CD4-positive, alpha-beta T cell treated with Interleukin-4 for 1 hour (primary cell): ENCODE data around the gene ZCCHC24.

Experiments used
- DNase-seq, 2 donors: peaks; one replicate each; pipeline ENCODE4 v3.0.0-alpha.2; 2020 to 2022

The ZCCHC24 gene

DNA sequence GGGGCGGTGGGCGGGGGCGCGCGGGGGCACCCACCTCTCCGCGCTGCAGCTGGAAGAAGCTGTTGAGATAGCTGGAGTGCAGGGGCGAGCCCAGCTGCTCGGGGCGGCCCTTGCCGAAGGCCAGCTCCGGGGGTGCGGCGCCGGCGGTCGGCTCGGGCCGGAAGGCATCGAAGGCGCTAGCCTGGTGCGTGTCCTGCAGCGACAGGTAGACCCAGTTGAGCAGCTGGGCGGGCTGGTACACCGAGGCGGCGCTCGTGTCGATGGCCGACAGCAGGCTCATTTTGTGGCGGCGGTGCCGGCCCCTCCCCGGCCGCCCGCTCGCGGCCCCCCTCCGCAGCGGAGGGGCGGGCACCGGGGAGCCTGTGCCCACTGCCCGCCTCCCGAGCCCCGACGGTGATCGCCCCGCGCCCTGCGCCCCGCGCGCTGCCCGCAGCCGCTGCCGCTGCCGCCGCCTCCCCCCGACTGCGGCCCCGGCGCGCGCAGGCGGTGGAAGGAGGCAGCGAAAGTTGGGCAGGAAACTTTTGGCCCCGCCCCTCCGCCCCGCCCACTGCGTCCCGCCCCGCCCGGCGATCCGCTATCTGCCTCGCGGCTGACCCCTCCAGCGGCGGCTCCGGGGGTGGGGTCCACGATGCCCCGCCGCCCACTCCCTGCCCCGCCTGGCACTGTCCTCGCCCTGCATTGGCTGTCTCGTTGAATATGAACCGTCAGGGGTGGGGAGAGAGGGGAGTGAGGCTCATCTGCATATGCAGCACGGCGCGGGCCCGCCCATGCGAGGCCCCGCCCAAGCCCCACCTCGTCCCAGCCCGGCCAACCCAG, at the start of gene ZCCHC24:
Gene ZCCHC24 (minus strand): TSS at position 464 of the 816 bp plus-strand sequence. CDS start 184 bp downstream, at position 280.
- peak; percentile 97 to 98 for DNase-seq

DNA sequence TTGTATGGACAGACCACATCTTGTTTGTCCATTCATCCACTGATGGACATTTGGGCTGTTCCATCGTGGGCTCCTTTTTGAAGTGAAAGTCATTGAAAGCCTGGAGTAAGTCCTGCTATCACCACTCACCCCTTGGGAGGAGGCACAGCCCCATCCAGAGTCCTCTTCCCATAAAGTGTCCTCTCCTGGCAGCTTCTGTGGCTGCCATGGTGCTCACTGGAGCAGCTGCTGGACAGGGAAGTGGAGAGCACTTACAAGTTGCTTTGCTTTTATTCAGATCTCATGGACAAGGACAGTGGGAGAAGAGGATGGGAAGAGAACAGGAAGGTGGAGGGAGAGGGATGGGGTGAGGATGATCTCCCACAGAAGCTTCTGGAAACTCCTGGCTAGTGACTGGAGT, 48.4 kb upstream of the ZCCHC24 start:
- no peak for DNase-seq

DNA sequence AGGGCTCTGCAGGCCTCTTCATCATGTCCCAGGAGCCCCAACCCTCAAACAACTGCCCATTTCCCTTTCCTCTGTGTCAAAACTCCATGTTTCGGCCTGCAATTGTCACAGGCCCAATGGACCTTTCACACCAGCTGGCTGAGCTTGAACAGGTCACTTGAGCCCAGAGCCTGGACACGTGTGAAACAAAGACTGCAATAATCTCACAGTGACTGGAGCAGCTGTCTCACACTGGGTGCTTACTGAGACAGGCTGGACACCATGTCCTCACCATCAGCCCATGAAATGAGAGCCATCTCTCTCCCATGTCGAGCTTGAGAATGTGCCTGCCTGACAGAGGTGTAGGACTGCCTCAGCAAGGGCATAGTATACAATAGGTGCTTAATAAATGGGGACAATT, 47.4 kb upstream of the ZCCHC24 start:
- no peak for DNase-seq

DNA sequence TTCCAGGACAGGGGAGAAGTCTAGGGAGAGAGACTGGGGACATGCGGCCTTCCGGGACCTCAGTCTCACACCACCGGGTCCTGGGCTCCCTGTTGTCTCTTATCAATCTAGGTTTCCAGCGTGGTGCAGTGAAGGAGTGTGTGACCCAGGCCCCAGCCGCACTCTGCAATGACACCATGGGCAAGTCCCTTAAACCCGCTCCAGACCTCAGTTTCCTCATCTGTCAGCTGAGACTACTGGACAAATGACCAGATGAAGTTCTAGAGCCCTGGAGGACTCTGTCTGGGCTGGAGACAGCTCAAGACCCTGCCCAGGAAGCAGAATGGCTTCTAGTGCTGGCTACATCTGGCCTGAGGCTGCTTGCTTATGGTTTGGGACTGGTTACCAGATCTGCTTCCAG, 46.8 kb upstream of the ZCCHC24 start:
- no peak for DNase-seq

DNA sequence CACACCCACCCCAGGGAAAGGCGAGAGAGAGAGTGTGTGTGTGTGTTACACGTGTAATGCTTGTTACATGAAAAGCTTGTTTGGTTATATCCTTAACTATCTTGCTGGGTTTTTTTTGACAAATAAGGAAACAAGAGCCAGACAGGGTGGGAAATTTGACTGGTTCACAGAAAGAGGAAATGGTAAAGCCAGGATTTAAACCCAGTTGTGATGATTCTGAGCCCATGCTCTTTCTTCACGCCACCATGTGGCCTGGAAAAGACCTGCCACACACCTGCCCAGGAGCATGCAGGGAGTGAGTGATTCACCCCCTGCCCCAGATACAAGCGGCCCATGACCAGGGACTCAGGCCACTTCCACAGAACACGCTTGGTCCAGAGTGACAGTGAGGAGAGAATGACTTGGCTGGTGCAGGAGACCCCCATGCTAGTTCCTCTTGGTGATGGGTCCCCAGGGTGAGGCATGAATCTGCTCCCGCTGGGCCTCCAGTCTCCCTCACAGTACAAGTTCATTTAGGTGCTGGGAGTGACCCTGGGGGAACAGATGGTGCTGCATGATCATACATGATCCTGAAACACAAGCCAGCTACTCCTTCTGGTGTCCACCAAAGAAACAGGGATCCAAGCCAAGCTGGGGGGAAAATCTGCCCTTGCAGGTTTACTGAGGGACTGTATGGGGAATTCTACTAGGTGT, 45.9 kb upstream of the ZCCHC24 start:
- no peak for DNase-seq

DNA sequence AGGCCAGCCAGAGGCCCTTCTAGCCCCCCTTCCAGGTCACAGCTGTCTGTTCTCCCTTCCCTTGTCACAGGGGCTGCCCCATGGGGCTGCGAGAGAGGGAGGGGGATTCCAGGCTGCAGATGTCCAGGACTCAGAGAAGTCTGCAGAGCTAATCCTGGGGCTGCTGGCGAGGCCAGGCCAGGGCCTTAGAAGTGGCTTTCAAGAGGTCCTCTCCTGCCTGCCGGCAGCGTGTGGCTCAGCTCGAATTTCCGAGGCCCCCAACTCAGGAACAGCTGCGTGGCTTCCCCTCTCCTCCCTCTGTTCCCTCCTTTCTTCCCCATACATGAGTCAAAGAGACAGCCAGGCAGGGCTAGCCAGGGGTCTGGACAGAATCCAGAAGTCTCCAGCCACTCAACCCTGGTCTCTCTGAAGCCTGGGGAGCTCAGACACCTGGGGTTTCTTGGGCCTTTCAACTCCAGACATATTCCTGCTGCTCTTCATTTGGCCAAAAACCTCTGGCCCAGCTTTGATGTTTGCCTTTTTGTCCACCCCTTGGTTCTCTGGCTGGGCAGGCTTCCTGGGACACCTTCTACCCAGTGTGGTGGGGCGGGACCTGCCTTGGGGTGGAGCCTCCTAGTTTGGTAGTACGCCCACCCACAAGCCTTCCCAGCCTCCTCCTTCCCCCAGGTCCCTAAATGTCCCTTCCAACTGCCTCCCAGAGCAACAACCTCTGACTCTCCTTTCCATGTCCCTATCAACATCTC, 45.1 kb upstream of the ZCCHC24 start:
- DNase-seq = no peak

DNA sequence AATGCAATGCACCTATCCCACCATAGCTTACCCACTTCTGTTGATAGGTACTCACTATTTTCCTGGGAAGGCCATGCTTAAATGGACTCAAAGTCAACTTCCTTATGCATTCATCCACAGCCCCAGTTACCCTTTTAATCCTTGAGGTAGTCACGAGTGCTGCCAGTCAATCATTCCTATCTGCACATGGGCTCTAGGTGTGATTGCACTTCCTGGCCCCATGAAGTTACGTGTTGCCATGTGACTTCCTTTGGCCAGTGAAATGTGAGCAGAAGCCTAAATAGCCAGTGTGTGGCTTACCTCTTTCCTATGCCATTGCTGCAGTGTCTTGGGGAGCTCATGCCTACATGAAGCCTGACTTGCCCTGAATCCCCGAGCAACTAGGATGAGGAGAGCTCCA, 43.4 kb upstream of the ZCCHC24 start:
- DNase-seq = no peak

DNA sequence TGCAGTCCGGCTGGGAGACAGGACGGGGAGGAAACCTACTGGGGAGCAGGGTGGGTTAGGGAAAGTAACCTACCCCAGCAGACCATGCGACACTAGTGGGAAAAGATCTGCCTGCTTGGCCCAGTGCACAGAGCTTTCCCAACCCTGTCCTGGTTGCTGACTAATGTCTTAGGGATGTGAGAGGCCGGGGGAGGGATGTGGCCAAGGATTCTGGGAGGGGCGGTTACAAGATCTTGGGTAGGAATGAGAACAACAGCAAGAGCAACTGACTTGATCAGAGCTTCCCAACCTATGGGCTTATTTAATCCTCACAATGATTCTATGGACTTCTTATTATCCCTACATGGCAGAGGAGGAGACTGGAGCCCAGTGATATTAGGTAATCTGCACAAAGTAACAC, 42.9 kb upstream of the ZCCHC24 start:
- DNase-seq = no peak

DNA sequence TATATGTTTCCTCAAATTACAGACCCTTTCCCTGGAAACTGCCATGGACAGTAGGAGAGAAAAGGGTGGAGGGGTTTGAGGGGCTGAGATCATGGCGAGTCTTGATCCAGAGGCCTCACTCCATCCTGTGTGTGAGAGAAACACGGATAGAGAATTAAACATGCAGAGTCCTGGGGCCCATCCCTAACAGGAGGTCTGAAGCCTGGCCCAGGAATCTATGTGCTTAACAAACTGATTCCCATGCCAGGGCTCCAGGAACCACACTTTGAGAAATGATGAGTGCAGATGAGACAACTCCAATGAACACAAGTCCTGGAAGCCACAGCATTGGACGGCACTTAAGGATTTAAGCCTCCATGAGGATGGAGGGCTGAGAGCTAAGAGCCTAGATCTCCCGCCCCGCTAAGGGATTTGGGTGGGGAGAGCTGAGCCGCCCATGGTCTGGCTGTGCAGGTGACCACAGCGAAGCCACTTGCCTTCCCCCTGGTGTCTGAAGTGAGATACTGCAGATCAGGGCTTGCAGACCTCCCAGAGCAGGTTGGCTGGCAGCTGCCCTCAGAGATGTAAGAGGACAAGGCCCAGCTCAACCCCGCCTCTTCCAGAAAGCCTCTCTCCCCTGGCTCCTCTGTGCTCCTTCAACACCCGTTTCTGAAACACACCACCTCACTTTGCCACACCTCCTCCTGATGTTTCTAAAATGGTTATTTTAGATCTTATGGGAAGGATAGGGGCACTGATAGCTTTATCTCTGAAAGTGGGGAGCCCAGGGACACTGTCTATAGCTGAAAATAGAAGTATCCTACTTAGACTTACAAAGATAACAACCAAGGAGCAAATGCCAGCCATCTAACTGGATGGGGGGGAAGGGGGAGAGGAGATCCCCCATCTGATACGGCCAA, 42.1 kb upstream of the ZCCHC24 start:
- DNase-seq = peak; percentile 39

DNA sequence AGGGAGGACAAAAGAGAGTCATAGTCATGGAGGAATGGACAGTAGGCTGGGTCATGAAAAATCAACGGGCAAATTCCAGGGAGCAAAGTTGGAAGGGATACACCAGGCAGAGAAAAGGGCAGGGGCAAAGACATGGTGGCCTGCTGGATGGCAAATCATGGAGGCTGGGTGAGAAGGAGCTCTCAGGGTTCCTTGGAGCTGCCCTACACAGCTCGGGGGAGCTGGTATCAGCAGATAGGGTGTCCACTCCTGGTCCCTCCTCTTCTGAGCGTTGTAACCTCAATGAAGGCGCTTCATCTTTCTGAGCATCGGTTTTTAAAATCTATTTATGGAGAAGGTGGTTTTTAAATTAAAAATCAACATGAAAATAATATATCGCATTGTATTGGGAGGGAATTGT, 39.1 kb upstream of the ZCCHC24 start:
- DNase-seq = no peak

DNA sequence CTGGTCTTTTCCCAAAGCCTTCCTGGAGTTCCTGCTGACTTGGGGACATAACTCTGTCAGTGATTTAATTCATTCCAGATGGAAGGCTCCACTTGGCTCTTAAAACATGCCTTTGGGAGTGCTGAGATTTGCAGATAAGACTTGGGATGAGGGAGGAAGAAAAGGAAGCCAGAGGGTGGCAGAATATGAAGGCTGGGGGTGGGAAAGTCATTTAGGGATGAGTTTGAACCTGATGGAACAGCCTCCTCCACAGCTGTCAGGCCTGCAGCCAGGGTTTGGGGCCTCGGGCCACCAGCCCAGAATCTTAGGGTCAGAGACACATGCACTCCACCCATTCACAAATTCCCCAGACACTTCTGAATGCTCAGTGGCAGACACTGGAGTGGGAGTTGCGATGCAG, 38.5 kb upstream of the ZCCHC24 start:
- DNase-seq = no peak

DNA sequence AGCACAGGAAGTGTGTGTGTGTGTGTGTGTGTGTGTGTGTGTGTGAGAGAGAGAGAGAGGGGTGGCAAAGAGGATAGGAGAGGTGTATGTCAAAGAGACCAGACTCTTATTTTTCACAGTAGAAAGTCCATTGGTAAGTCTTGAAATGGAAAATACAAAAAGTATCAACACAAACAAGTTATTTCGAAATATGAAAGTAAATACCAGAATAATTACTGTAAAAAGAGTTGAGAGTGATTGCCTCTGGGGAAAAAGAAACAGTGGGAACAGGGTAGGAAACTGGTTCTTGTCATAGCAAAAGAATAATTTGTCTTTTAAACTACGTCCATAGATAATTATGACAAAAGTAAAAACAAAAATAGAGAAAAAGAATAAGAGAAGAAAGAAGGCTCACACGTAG, 37.9 kb upstream of the ZCCHC24 start:
- no peak for DNase-seq

DNA sequence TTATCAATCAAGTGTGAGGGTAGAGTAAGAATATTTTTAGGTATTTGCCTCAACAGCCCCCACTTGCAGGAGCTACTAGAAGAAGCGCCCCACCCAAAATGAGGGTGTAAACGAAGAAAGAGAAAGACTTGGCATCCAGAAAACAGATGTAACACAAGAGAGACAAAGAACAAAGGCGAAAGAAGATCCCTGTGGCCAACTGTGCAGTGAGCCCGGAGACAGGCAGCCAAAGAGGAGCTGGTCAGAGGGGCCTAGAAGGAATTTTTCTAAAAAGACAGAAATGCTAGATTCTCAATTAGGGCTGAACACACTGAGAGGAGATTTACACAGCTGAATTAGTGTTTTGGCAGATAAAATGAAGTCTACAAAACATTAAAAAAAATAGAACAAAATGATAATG, 37.3 kb upstream of the ZCCHC24 start:
- no peak for DNase-seq

DNA sequence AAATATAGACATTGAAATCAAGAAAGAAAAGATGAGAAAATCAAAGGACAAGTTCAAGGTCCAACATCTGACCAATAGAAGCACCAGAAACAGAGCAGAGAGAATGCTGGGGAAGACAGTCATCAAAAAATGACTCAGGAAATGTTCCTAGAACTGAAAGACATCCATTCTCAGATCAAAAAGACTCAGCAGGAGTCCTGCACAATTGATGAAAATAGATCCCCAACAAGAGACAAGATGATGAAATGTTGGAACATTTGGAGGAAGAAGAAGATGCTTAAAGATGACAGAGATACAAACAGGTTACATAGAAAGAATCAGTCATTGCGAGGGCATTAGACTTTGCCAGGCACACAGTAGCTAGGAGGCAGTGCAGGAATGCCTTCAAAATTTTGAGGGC, 36.9 kb upstream of the ZCCHC24 start:
- no peak for DNase-seq

DNA sequence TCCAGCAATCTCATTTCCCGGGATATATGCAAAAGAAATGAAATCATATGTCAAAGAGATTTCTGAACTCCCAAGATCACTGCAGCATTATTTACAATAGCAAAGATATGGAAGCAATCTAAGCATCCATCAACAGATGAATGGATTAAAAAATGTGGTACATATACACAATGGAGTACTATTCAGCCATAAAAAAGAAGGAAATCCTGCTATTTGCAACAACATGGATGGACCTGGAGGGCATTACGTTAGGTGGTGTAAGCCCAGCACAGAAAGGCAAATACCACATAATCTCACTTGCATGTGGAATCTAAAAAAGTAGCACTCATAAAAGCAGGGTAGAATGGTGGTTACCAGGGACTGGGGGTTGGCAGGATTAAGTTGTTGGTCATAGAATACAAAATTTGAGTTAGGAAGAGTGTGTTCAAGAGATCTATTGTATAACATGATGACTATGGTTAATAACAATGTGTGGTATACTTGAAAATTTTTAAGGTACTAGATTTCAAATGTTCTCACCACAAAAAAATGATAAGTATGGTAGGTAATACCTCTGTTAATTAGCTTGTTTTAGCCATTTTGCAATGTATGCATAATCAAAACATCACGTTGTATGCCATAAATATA, 34.0 kb upstream of the ZCCHC24 start:
- no peak for DNase-seq

DNA sequence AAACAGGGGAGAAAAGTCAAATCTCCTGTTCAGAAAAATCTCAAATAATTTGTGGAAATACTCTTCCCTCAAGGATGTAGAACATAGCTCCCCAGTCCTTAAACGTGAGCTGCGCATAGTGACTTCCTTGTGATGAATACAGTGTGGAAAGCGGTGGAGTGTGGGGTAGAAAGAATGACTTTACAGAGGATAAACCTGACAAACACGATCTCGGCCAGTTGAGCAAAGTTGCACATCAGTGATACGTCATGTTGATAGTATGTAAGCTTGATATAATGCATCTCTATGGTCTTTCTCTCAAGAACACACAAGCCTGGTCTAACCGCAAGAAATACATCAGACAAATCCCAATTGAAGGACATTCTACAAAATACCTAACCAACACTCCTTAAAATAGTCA, 32.0 kb upstream of the ZCCHC24 start:
- no peak for DNase-seq

DNA sequence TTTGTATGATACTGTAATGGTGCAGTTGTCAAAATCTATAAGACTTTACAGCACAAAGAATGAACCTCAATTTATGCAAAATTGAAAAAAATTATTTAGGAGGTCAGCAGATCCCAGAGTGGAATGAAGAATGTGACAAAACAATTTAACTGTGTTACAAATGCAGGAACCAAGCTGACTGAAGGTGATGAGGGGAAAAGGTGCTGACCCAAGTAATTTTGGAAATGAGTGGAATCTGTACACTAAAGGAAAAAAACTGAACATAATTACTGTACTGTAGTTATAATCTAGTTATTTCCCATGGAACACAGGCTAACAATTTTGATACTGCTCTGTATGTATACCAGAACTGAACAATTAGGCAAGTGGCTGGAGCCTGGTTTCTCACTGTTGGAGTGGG, 31.2 kb upstream of the ZCCHC24 start:
- no peak for DNase-seq

DNA sequence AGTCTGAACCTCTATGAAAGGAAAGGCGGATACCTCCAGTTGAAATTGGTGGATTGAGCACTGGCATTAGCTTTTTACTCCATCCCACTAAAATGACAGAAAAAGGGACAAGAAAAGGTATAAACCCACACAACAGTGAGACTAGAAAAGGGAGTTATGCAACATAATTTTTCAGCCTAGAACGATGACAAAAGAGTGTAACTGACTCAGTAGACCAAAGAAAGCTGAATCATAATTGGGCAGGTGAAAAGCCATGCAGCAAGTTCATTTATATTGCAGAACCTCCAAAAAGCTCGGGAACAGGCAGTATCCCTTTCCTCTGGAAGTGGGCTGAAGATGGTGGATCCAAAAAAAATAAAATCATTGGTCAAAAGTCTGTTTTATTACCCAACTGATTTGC, 30.5 kb upstream of the ZCCHC24 start:
- no peak for DNase-seq

DNA sequence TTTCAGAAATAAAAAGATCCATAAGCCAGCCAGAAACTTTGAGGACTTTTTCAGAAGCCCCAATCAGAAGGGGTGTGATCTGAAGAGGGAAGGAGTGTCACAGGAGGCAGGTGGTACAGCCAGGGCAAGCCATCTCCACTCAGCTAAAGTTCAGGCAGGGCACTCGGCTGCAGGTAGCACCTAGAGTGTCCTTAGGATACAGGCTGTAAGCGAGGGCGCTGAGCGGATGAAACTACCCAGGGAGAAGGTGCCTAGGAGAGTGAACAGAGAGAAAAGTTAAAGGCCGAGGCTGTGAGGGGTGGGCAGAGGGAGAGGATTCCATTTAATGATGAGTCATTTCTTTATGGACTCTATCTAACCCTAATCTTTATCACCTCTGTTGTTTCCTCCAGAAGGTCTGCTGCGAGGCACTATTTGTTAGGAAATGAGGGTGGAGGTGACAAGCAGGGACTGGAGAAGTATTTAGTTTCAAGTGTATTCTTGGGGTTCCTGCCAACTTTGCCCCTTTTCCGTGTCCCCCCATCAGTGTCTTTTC, 29.8 kb upstream of the ZCCHC24 start:
- DNase-seq = no peak

DNA sequence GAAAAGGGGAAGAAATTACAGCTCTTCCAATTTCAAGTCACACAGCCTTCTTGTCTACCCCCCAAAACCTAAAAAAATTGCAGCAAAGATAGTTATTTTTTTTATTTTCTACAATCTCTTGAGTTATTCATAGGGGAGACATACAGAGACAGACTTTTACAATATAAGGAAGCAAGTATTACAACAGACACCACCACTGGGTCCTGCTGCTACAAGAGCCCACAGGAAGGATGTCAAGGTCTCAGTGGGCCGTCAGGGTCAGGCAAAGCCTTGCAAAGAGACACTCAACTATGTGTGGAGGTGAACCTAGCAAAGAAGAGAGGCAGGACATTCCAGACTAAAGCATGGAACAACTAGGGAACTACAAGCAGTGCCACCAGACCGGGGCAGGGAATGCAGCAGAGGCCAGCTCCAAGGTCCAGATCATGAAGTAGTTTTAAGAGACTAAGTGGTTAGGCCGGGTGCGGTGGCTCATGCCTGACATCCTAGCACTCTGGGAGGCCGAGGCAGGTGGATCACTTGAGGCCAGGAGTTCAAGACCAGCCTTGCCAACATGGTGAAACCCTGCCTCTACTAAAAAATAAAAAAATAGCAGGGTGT, 28.2 kb upstream of the ZCCHC24 start:
- DNase-seq = no peak

DNA sequence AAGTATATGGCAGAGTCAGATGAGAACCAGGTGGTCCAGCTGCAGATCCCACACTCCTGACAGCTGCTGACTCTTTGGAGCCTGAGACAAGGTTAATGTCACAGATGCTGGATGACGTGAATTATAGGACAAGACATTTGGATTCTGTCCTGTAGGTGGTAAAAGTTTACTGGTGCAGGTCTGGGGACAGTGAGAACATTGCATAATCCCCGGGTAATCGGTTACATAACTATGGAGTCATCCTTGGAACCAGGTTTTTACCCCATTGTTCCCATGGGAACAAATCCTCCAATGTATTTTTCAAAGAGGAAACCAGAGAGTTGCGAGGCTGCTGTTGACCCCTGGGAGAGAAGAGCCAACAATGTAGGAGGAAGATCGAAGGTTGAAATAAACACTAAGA, 27.5 kb upstream of the ZCCHC24 start:
- no peak for DNase-seq

DNA sequence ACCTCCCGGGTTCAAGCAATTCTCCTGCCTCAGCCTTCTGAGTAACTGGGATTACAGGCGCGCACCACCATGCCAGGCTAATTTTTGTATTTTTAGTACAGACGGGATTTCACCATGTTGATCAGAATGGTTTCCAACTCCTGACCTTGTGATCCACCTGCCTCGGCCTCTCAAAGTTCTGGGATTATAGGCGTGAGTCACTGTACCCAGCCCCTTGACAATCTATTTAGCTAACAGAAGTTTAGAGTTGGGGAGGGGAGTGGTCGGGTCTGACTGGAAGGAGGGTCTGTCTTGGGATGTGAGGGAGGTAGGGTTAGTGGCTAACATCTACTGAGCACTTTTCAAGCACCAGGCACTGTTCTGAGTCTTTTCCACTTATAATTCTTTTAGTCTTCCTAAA, 27.0 kb upstream of the ZCCHC24 start:
- DNase-seq = no peak
